ENCODE results near the gene TUT7. TPM values are rescaled to one million over a fixed set of nuclear protein-coding genes. Genes with fewer than 3 reads are reported as not detected.

Gene TUT7
- polyA plus RNA-seq, 1 donor from 2014 or later = 21.0 TPM

DNA sequence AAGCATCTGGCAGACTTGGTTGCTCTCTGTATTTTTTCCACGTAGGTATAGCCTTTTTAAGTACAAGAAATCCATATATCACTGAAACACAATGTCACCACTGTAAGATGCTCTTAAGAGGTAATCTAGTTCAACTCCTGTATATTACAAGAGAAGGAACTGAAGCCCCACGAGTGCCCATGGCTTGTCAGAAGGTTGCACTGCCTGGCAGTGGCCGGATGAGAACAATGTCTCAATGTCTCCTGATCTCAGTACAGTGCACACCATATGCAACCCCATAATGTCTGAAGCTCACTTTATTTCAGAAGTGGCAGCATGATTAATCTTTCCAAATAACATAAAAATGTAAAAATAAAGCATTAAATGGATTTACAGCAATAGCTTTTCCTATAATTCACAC, 27.7 kb downstream of the TUT7 start:
- H3F3A ChIP-seq (ENCODE audit: insufficient read depth, low read length, poor library complexity, severe bottlenecking) = no peaks in the 10 kb centered on the region
- H3K27ac ChIP-seq (ENCODE audit: low read length) = no peak overlapping the region
- no peak overlapping the region for H2AFZ ChIP-seq (ENCODE audit: low read depth, low read length)
- H3K4me3 ChIP-seq (ENCODE audit: low read length) = no peak overlapping the region
- no peaks in the 10 kb centered on the region for H3K79me2 ChIP-seq (replicated peaks; ENCODE audit: insufficient read depth, low read length)
- H3K27me3 ChIP-seq (ENCODE audit: insufficient read depth, low read depth, low read length) = no peaks in the 10 kb centered on the region
- H3K9ac ChIP-seq (ENCODE audit: low read length) = no peak overlapping the region
- H3K36me3 ChIP-seq (ENCODE audit: insufficient read depth, low read length) = peaks cover 8% of the 10 kb centered on the region
- no peak overlapping the region for H3K4me2 ChIP-seq (ENCODE audit: low read length)
- H4K20me1 ChIP-seq (ENCODE audit: insufficient read depth) = no peaks in the 10 kb centered on the region
- no peaks in the 10 kb centered on the region for H3K9me3 ChIP-seq (ENCODE audit: low read length)
- no peak for TF ChIP-seq RAD21 (conservative IDR thresholded peaks at IDR 0.05)
- TF ChIP-seq EP300 (conservative IDR thresholded peaks at IDR 0.05; ENCODE audit: poor library complexity, severe bottlenecking) = no peak
- no peak for TF ChIP-seq EZH2 (IDR thresholded peaks at IDR 0.05; ENCODE audit: borderline replicate concordance, insufficient read depth, low read length, poor library complexity, severe bottlenecking)
- no peak for TF ChIP-seq MXI1 (conservative IDR thresholded peaks at IDR 0.05; ENCODE audit: poor library complexity, severe bottlenecking)
- TF ChIP-seq, protein P1, sequence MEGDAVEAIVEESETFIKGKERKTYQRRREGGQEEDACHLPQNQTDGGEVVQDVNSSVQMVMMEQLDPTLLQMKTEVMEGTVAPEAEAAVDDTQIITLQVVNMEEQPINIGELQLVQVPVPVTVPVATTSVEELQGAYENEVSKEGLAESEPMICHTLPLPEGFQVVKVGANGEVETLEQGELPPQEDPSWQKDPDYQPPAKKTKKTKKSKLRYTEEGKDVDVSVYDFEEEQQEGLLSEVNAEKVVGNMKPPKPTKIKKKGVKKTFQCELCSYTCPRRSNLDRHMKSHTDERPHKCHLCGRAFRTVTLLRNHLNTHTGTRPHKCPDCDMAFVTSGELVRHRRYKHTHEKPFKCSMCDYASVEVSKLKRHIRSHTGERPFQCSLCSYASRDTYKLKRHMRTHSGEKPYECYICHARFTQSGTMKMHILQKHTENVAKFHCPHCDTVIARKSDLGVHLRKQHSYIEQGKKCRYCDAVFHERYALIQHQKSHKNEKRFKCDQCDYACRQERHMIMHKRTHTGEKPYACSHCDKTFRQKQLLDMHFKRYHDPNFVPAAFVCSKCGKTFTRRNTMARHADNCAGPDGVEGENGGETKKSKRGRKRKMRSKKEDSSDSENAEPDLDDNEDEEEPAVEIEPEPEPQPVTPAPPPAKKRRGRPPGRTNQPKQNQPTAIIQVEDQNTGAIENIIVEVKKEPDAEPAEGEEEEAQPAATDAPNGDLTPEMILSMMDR (IDR thresholded peaks at IDR 0.05; ENCODE audit: poor library complexity, severe bottlenecking) = no peak
- TF ChIP-seq TAF1 (IDR thresholded peaks at IDR 0.05; ENCODE audit: low read depth) = no peak
- TF ChIP-seq, protein P2, sequence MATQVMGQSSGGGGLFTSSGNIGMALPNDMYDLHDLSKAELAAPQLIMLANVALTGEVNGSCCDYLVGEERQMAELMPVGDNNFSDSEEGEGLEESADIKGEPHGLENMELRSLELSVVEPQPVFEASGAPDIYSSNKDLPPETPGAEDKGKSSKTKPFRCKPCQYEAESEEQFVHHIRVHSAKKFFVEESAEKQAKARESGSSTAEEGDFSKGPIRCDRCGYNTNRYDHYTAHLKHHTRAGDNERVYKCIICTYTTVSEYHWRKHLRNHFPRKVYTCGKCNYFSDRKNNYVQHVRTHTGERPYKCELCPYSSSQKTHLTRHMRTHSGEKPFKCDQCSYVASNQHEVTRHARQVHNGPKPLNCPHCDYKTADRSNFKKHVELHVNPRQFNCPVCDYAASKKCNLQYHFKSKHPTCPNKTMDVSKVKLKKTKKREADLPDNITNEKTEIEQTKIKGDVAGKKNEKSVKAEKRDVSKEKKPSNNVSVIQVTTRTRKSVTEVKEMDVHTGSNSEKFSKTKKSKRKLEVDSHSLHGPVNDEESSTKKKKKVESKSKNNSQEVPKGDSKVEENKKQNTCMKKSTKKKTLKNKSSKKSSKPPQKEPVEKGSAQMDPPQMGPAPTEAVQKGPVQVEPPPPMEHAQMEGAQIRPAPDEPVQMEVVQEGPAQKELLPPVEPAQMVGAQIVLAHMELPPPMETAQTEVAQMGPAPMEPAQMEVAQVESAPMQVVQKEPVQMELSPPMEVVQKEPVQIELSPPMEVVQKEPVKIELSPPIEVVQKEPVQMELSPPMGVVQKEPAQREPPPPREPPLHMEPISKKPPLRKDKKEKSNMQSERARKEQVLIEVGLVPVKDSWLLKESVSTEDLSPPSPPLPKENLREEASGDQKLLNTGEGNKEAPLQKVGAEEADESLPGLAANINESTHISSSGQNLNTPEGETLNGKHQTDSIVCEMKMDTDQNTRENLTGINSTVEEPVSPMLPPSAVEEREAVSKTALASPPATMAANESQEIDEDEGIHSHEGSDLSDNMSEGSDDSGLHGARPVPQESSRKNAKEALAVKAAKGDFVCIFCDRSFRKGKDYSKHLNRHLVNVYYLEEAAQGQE (IDR thresholded peaks at IDR 0.05; ENCODE audit: borderline replicate concordance) = no peak
- no peak for TF ChIP-seq POLR2AphosphoS5 (IDR thresholded peaks at IDR 0.05)
- no peak for TF ChIP-seq SMC3 (conservative IDR thresholded peaks at IDR 0.05; ENCODE audit: poor library complexity)
- no peaks in the 10 kb centered on the region for H3K9me2 ChIP-seq (ENCODE audit: insufficient read depth, low read length)

DNA sequence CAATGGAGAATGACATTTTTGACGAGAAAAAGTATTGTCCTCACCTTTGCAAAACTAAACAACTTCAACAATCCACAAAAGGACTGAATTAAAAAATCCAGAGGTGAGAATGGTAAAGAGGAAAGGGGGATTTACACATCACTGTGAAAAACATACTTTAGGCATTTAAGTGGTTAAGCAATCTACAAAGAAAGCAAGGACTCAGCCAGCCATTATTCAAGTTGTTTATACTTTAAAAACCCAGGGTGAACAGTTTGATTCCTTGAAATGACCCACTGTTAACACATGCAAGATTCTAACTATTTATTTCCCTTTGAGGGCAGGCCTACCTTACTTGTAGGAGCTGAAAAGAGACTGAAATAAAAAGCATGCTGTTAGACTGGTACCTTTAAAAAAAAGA, 29.3 kb downstream of the TUT7 start:
- H4K20me1 ChIP-seq (ENCODE audit: insufficient read depth) = no peaks in the 10 kb centered on the region
- TF ChIP-seq POLR2AphosphoS5 (IDR thresholded peaks at IDR 0.05) (no peak), MXI1 (conservative IDR thresholded peaks at IDR 0.05; ENCODE audit: poor library complexity, severe bottlenecking) (no peak), TAF1 (IDR thresholded peaks at IDR 0.05; ENCODE audit: low read depth) (no peak), SMC3 (conservative IDR thresholded peaks at IDR 0.05; ENCODE audit: poor library complexity) (no peak), EZH2 (IDR thresholded peaks at IDR 0.05; ENCODE audit: borderline replicate concordance, insufficient read depth, low read length, poor library complexity, severe bottlenecking) (no peak), EP300 (conservative IDR thresholded peaks at IDR 0.05; ENCODE audit: poor library complexity, severe bottlenecking) (no peak), RAD21 (conservative IDR thresholded peaks at IDR 0.05) (no peak)
- TF ChIP-seq, protein P2 (IDR thresholded peaks at IDR 0.05; ENCODE audit: borderline replicate concordance) = no peak
- TF ChIP-seq, protein P1 (IDR thresholded peaks at IDR 0.05; ENCODE audit: poor library complexity, severe bottlenecking) = no peak
- H3K9me3 ChIP-seq (ENCODE audit: low read length) = no peaks in the 10 kb centered on the region
- H3K9me2 ChIP-seq (ENCODE audit: insufficient read depth, low read length) = no peaks in the 10 kb centered on the region
- H3K27ac ChIP-seq (ENCODE audit: low read length) = no peak overlapping the region
- no peak overlapping the region for H3K9ac ChIP-seq (ENCODE audit: low read length)
- no peaks in the 10 kb centered on the region for H3K27me3 ChIP-seq (ENCODE audit: insufficient read depth, low read depth, low read length)
- H3K79me2 ChIP-seq (replicated peaks; ENCODE audit: insufficient read depth, low read length) = no peaks in the 10 kb centered on the region
- H3K4me3 ChIP-seq (ENCODE audit: low read length) = no peak overlapping the region
- no peak overlapping the region for H3K4me2 ChIP-seq (ENCODE audit: low read length)
- H3F3A ChIP-seq (ENCODE audit: insufficient read depth, low read length, poor library complexity, severe bottlenecking) = no peaks in the 10 kb centered on the region
- peaks cover 8% of the 10 kb centered on the region for H3K36me3 ChIP-seq (ENCODE audit: insufficient read depth, low read length)
- no peak overlapping the region for H2AFZ ChIP-seq (ENCODE audit: low read depth, low read length)
